GM18867 (cell line): ENCODE measurements around the gene CHRM5.
"Not testable (repeated sequence)": the region's sequence is repeated elsewhere in the genome, so short reads cannot be mapped to it uniquely, and the experiment has no call there.

Experiments
- ATAC-seq: cut with Tn5 transposase; IDR thresholded peaks from one replicate; pipeline ENCODE4 v1.9.1; 2021; ENCODE audit warnings: mild to moderate bottlenecking, moderate library complexity; ENCODE audit not compliant: unreplicated experiment

Gene CHRM5

GRCh38 chr15:34038871-34039789 lies 70.8 kb downstream of the CHRM5 start, which contains the start of gene AVEN:
Gene AVEN, minus strand, starts transcription at chr15:34039204. Its CDS starts 158 bp downstream, at chr15:34039046.
- ATAC-seq, result peak; percentile 49

- ATAC-seq, result no peak
These were observed 71.5 kb downstream of the CHRM5 start for GRCh38 chr15:34039790-34040113.

- ATAC-seq, result no peak
These were observed 75.1 kb downstream of the CHRM5 start for GRCh38 chr15:34043391-34043790.

- no peak for ATAC-seq
These were observed 75.5 kb downstream of the CHRM5 start for GRCh38 chr15:34043813-34044212.

- ATAC-seq, result no peak
These were observed 78.3 kb downstream of the CHRM5 start for GRCh38 chr15:34046471-34047145.

- no peak for ATAC-seq
These were observed 79.8 kb downstream of the CHRM5 start for GRCh38 chr15:34047893-34048775.

- ATAC-seq, result no peak
These were observed 80.8 kb downstream of the CHRM5 start for GRCh38 chr15:34049112-34049511.

GRCh38 chr15:34050385-34050784 lies 82.1 kb downstream of the CHRM5 start:
- ATAC-seq, result not testable (repeated sequence)

- ATAC-seq, result no peak
These were observed 85.9 kb downstream of the CHRM5 start for GRCh38 chr15:34054081-34054707.

GRCh38 chr15:34055868-34056595 lies 87.7 kb downstream of the CHRM5 start:
- no peak for ATAC-seq

- no peak for ATAC-seq
These were observed 88.6 kb downstream of the CHRM5 start for GRCh38 chr15:34056911-34057310.

GRCh38 chr15:34059476-34059875 lies 91.2 kb downstream of the CHRM5 start:
- ATAC-seq, result no peak

GRCh38 chr15:34059946-34060345 lies 91.6 kb downstream of the CHRM5 start:
- no peak for ATAC-seq

- no peak for ATAC-seq
These were observed 96.1 kb downstream of the CHRM5 start for GRCh38 chr15:34064438-34064837.

- no peak for ATAC-seq
These were observed 97.0 kb downstream of the CHRM5 start for GRCh38 chr15:34065261-34065660.

- ATAC-seq, result no peak
These were observed 97.6 kb downstream of the CHRM5 start for GRCh38 chr15:34065941-34066340.

GRCh38 chr15:34070003-34070402 lies 101.7 kb downstream of the CHRM5 start:
- no peak for ATAC-seq

- ATAC-seq, result no peak
These were observed 108.5 kb downstream of the CHRM5 start for GRCh38 chr15:34076785-34077184.

GRCh38 chr15:34078900-34079299 lies 110.6 kb downstream of the CHRM5 start:
- no peak for ATAC-seq

GRCh38 chr15:34079904-34080303 lies 111.6 kb downstream of the CHRM5 start:
- no peak for ATAC-seq
